Body of pancreas (tissue), 4 donors: ENCODE results near the gene ESRRG.

Experiments used
- CTCF ChIP-seq, 7 experiments: fragments of 450-650 bp in 4 of 7; fragments of 200-600 bp in 3 of 7; sonication (generic) in 3 of 7; IDR thresholded peaks; one replicate each; pipeline ENCODE4 v1.5.1; 2016 to 2019; ENCODE audit warnings: antibody characterized with exemption in 7 of 7
- POLR2A ChIP-seq, 3 donors: fragments of 450-650 bp; IDR thresholded peaks; one replicate each; pipeline ENCODE4 v1.6.1; 2016; ENCODE audit warnings: antibody characterized with exemption in 3 of 3, mild to moderate bottlenecking in 2 of 3

GRCh38 chr1:216576234-216576937, 146.8 kb downstream of the ESRRG start:
- no peak for TF ChIP-seq CTCF (IDR thresholded peaks at IDR 0.05)
- TF ChIP-seq POLR2A (IDR thresholded peaks at IDR 0.05): no peak
